Caki2 (cell line): ENCODE results near the gene SEC14L5. TPM values are rescaled to one million over a fixed set of nuclear protein-coding genes. Genes with fewer than 3 reads are reported as not detected.

ENCODE experiments used
- DNase-seq: peaks from one replicate; pipeline ENCODE4 v3.0.0-alpha.2; 2015; ENCODE audit warnings: low read depth
- in situ Hi-C: cut with HindIII; loops from 2 replicates; pipeline ENCODE4 v1.10.0; 2016; ENCODE audit warnings: low sequenced_read_pairs, low pct_unique_long_range_greater_than_20kb, mixed read lengths
- total RNA-seq: library from RNA; depleted of rRNA; stranded (reverse); fragments of >200 nt; shearing (Covaris generic); gene quantifications from 2 replicates; pipeline ENCODE4 v1.2.3, GENCODE V29; 2014; ENCODE audit warnings: low replicate concordance; rRNA removed

Gene SEC14L5
- total RNA-seq: under 0.01 and 0.03 TPM in 2 replicates

DNA sequence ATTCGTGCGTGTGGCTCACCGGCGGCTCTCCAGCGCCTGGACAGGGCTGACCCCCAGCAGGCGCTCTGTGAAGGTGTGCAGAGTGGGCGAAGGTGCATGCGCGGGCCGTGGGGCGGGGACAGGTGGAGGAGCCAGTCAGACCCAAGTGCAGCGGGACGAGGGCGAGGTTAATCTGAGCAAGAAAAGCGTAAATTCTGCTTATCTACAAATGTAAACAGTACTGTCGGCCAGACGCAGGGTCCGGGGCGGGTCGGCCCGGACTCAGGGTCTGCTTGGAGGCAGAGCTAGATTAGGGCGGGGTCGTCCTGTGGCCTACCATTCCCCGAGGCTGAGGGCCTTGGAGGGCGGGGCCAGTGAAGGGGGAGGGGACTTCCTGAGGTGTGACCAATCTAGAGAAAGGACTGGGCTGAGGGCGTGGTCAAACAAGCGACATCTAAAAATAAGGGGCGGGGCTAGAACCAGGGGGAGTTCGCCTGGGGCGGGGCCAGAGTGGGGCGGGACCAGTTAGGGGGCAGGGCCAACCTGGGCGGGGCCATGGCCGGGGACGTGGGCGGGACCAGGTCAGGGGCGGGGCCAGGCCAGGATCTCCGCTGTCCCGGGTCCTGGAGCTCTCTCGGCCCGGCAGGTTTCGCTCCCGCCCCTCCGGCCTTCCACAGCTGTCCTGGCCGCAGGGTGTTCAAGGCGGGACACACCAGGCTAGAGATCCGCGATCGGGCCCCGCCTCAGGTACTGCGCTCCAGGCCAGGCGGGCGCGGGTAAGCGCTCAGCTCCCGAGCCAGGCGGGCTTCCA is at the start of gene SEC14L5:
Gene SEC14L5, plus strand, starts transcription at position 611 of the 790 bp plus-strand sequence. CDS start 994 bp downstream, outside the sequence.
- peak; percentile 98 for DNase-seq
- in situ Hi-C loops: no loop called here

DNA sequence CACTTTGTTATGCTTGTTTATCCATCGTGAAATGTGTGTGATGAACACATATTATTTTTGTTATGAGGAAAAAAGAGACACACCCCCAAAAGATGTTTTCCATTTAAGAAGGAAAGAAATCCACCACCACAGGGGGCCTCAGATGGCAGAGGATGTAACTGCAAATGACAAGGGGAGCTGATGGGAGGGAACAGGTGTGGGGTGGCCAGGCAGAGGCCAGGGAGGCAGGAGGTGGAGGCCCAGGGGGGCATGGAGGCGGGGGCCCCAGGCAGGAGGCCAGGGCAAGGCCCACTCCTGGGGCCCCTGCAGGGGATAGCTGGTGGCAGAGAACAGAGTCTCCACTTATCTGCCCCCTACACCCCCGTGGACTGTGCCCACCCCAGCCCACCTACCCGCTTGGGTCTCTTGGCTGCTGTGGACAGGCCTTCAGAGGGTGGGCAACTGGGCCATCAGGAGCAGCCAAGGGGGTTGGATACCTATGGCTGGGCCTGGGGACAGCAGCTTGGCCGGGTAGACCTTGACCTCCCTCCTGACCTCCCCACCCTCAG is 49.2 kb upstream of the SEC14L5 start:
- in situ Hi-C loops: no loop called here
- DNase-seq: no peak

DNA sequence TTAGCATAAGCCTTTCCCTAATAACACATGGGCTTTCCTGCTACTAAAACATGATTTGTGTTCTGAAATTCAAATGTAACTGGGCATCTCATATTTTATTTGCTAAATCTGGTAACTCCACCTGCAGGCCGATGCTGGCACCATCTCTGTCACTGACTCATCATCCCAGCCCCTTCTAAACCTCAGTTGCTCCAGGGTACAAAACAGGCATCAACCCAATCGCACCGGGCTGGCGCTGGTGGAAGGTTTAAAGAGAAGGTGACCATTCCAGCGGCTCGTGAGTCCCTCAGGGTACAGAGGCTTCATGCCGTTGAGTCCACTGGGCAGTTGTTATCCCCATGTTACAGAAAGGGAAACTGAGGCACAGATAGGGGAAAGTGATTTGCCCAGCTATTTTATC is 48.3 kb upstream of the SEC14L5 start:
- in situ Hi-C loops: no loop called here
- DNase-seq: no peak

DNA sequence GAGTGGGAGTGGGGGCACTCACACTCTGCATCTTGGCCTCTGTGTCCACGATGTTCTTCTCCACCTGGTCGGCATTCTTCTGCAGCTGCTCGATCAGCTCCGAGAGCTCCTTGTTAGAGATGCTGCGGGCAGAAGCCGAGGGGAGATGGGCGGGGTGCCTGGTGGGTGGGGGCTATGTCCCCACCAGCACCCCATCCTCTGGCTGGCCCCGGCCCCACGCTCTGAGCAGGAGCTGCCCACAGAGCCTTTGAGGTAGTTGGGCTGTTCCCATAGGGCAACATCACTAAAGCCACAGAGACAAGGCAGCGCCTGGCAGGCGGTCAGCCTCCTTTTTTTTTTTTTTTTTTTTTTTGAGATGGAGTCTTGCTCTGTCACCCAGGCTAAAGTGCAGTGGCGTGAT is 47.3 kb upstream of the SEC14L5 start:
- in situ Hi-C loops: no loop called here
- no peak for DNase-seq

DNA sequence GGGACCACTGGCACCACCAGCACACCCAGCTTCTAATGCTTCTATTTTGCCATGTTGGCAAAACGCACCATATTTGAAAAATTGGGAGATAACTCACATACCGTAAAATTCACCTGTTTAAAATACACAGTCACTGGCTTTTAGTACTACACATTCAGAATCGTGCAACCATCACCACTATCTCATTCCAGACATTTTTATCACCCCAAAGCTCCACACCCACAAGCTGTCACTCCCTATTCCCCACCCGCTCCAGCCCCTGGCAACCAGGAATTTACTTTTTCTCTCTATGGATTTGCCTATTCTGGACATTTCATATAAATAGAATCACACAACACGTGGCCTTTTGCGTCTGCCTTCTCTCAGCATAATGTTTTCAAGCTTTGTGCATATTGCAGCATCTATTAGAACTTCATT is 46.2 kb upstream of the SEC14L5 start:
- no peak for DNase-seq
- in situ Hi-C loops: no loop called here

DNA sequence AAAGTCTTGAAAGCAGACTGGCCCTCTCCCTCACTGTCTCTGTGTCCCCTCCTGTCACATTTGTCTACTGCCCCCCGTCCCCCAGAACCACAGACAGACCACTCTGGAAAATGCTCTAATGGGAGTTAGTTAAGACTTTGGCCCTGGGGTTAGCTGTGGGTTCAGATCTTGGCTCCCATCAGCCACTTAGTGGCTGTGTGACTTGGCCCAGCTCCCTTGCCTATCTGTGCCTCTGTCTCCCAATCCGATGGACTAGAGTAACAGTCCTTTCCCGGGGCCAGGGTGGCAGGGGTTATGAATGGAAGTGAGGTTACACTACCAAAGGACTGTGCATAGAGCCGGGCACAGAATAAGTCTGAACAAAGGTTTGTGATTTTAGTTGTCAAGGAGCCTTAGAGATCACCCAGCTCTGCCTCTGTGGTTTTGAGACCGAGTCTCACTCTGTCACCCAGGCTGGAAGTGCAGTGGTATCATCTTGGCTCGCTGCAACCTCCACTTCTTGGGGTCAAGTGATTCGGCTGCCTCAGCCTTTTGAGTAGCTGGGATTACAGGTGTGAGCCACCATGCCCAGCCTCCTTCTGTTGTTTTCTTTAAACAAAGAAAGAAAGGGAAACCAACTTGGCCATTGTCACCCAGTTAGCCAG is 44.9 kb upstream of the SEC14L5 start:
- DNase-seq: no peak
- in situ Hi-C loops: no loop called here

DNA sequence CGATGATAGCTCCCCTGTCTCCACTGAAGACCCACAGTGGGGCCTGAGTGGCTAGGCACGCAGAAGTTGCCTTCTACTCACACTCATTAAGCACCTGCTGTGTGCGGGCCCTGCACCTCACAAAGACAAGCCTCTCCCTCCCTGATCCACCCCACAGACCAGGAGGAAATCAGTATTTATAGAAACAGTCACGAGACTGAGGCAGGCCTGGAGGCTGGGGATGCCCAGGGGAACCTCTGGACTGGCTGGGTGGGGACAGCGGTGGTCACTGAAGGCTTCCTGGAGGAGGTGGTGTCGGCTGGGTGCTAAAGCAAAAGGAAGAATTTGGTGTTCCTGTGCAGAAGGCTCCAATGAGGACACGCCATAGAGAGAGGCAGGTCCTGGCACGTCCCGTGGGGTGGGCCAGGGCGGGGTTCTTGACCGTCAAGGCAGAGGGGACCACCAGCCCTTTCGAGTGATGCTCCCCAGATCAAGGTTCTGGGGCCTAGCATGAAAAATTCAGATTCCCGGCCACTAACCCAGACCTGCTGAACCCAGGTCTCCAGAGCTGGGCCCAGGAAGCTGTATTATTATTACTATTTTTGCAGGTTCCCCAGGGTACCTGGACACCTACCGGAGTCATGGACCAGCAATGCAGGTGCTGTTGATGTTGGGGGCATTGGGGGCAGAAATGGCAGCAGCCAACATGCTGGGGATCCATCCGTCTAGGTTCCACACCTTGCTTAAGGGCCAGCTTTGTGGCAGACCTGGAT is 44.2 kb upstream of the SEC14L5 start:
- no peak for DNase-seq
- in situ Hi-C loops: no loop called here

DNA sequence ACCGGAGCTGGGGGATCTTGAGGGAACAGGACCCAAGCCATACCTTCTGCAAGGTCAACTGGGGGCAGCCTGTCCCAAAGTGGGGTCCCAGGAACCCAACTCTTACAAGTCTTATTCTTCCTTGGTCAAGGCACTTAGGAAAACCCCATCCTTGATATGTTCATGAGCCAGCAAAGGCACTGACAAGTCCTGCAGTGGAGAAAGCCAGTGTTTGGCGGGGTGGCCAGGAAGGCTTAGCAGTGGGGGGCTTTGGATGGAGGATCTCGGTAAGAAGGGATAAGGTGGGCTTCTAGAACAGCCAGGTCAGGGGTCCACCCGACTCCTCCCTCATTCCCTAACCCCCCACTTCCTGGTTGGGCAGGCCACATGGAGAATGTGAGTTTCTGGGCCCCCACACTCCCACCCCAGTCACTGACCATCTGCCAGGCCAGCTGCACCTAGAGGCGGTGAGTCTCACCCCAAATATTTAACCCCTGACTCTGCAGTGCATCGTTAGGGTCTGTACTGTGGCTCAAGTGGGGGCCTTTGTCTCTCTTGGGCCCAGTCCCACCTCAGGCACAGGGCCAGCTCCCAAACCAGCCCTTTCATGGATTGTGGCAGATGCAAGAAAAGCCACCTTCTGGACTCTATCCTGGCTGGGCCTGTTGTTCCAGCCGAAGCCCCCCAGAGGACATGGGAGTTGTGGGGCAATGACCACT is 43.5 kb upstream of the SEC14L5 start:
- in situ Hi-C loops: no loop called here
- no peak for DNase-seq

DNA sequence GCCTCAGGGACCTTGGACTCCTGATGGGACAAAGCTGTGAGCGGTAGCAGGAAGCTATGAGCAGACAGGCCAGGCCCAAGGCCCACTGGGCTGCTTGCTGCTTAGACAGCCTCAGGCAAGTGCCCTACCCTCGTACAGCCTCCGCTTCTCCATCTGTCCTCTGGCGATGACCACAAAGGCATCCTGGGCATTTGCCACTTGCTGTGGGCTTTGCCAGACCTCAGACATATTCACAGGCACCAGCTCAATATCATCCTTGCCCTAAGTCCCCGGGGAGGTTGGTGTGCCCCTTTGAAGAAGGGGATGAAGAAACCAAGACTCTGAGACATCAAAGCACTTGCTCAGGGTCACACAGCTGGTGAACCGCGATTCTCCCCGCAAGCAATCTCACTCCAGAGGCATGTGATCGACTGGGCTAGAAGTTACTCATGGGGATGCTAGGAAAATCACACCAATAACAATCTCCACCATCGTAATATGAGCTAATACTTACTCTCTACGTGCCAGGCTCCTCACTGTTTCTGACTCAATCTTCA is 42.8 kb upstream of the SEC14L5 start:
- in situ Hi-C loops: no loop called here
- peak; percentile 73 for DNase-seq

DNA sequence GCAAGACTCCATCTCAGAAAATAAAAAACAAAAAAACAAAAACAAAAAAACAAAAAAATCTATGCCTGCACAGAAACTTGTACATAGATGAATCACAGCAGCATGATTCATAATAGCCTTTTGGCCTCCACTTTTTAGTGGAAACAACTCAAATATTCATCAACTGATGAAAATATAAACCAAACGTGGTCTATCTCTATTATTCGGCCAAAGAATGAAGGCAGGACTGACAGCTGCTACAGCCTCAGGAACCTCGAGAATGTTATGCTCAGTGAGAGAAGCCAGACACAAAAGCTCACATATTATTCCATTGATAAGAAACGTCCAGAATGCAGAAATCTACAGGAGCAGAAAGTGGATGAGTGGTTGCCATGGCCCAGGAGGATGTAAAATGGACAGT is 41.0 kb upstream of the SEC14L5 start:
- DNase-seq: no peak
- in situ Hi-C loops: no loop called here

DNA sequence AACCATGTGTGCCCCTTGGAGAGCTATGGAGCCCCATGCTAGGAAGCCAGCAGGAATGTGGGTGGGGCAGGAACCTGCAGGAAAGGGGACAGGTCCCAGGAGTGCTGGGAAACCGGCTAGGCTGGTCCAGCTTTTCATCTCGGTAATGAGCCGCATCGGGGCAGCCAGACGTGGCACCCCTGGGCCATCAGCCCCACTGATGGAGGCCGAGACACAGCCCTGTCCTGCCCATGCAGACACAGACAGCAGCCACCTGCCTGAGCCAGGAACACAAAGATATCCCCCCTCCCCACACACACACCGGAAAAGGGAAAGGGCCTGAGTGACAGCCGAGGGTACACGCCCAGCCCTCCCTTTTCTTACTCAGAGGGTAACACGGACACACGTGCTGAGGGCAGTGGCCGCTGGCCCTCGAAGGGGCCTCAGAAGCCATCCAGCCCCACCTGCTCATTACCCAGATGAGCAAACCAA is 39.3 kb upstream of the SEC14L5 start:
- DNase-seq: no peak
- in situ Hi-C loops: no loop called here

DNA sequence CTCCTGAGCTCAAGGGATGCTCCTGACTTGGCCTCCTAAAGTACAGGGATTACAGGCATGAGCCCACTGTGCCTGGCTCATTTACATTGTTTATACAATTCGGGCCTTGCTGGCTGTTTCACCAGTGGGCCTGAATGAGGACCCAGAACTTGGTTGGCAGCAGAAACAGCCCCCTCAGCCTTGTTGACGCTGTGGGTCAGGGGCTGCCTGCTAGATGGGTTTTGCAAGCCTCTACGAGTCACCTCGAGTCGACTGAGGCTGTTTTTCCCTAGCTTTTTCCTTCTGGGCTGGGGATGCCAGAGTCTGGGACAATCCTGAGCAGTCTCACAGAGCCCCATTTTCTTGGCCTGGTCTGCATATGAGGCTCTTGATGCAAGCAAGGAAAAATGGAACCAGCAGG is 37.3 kb upstream of the SEC14L5 start:
- in situ Hi-C loops: no loop called here
- DNase-seq: no peak

DNA sequence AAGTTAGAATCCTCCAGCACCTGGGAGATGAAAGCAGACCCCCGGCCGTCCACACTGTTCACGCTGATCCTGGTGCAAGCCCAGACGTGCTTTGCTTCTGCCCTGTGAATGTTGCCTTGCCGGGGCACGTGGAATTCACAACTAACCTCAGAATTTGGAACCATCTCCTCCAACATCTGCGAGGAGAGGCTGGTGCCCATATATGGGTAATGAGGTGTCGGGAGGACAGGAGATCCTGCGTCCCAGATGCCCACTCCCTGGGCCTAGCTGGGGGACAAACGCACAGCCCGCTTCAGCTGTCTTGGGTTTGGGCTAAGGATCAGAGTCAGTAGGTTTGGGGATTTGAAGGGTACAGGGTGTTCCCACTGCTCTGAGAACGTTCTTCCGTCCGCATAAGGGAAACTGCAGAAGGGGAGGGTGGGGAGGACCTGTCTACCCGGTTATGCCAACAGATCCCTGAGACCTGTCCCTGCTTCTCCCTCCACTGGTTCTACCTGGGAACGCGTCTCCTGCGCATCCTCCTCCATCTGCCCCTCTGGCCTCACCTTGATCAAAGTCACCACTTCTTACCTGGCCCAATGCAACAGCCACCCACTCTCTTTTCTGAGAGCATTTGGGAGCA is 35.3 kb upstream of the SEC14L5 start:
- in situ Hi-C loops: no loop called here

DNA sequence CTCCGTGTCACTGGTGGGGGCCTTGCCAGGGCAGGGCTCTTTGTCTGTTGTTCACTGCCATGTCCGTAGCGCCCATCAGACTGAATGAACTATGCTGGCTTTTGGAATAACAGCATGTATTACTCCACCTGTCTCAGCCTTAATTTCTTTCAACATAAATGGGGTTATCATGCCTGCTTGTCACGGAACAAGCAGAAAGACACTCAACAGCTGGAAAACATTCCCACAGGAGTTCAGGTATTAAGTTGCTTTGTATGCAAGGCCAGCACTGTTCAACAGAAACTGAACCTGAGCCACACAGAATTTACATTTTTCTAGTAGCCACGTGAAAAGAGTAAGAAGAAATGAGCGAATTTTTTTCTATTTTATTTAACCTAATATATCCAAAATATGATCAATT is 34.3 kb upstream of the SEC14L5 start:
- in situ Hi-C loops: no loop called here
- no peak for DNase-seq

More for the DNA sequence above, 35.3 kb upstream of the SEC14L5 start:
- no peak for DNase-seq

DNA sequence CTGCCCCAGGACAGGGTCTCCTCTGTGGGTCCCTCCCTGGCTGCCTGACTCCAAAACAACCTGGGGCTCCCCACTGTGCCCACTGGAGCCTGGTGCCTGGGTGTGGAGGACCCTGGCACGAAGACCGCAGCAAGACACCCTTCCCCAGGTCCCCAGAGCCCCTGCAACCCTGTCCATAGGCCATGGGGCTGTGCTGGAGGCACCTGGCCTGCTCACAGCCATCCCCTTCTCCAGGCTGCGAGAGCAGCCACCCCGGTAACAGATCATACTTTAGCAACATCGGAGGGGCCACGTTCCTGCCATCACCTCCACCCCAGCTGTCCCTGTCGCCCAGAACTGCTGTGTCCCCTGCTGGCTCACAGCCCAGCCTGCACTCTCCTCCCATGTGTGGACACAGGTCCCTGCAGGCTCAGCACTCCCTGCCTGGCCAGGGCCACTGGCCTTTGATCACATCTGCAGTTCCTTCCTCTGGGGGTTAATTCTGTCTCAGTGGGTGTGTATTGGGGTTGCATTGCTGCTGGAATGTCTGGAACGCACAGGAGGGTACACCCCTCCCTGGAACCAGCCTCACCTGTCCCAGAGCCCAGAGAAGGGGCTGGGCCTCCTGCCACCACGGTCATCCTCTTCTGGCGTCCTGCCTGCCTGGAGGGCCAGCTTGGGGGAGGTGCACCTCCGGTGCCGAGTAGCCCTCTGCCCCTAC is 33.4 kb upstream of the SEC14L5 start:
- in situ Hi-C loops: no loop called here
- no peak for DNase-seq

DNA sequence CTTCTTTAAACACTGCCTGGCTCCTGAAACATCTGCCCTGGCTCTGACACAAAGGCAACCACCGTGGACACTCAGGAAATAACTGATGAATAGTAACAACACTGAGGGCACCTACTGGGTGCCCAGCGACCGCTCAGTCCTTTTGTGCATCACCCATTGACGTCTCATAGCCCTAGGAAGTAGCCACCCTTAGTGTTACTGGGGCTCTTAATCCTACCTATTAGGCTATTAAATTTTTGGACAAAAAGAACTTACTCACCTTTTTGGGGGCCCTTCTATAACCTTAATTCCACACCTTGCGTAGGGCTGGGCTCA is 32.9 kb upstream of the SEC14L5 start:
- DNase-seq: no peak
- in situ Hi-C loops: no loop called here

DNA sequence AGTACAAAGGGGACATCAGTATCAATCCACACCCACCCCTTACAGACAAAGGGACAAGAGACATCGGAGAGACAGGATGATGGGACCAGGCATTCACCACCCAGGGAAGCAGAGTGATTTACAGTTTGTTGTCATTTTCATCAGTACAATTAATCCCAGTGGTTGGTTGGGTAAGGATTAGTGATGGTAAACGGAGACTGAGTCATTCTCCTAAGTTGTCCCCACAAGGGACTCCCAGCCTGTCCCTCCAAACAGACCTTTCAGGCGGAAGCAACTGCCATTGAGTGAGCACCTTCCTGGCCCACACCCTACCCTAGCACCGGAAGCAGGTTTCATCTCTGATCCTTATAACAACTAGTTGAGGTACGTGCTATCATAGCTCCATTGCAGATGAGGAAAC is 32.3 kb upstream of the SEC14L5 start:
- in situ Hi-C loops: no loop called here
- no peak for DNase-seq
